ENCODE measurements around the gene EMC7.

DNA sequence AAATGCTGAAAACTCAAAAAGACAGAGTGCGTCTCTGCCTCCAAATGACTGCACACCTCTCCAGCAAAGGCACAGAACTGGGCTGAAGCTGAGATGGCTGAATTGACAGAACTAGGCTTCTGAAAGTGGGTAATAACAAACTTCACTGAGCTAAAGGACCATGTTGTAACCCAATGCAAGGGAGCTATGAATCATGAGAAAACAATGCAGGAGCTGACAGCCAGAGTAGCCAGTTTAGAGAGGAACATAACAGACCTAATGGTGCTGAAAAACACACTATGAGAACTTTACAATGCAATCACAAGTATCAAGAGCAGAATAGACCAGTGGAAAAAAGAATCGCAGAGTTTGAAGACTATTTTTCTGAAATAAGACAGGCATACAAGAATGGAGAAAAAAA, 52.5 kb downstream of the EMC7 start:
- TF ChIP-seq, protein P1, sequence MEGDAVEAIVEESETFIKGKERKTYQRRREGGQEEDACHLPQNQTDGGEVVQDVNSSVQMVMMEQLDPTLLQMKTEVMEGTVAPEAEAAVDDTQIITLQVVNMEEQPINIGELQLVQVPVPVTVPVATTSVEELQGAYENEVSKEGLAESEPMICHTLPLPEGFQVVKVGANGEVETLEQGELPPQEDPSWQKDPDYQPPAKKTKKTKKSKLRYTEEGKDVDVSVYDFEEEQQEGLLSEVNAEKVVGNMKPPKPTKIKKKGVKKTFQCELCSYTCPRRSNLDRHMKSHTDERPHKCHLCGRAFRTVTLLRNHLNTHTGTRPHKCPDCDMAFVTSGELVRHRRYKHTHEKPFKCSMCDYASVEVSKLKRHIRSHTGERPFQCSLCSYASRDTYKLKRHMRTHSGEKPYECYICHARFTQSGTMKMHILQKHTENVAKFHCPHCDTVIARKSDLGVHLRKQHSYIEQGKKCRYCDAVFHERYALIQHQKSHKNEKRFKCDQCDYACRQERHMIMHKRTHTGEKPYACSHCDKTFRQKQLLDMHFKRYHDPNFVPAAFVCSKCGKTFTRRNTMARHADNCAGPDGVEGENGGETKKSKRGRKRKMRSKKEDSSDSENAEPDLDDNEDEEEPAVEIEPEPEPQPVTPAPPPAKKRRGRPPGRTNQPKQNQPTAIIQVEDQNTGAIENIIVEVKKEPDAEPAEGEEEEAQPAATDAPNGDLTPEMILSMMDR (IDR thresholded peaks at IDR 0.05) = no peak
- TF ChIP-seq POLR2A (IDR thresholded peaks at IDR 0.05) = no peak

Measured in testis (tissue), 2 donors.